ENCODE data around the gene ZBTB6.
"Not testable (repeated sequence)": the region's sequence is repeated elsewhere in the genome, so short reads cannot be mapped to it uniquely, and the experiment has no call there.

ZBTB6 gene

GRCh38 chr9:122922713-122923112, 9.6 kb upstream of the ZBTB6 start:
- DNase-seq, result no peak

- no peak for DNase-seq
Measured at GRCh38 chr9:122918310-122918709, 5.2 kb upstream of the ZBTB6 start.

GRCh38 chr9:122912671-122912963, 506 bp downstream of the ZBTB6 start:
- DNase-seq, result no peak

- DNase-seq, result not testable (repeated sequence)
Measured at GRCh38 chr9:122906122-122906521, 7.0 kb downstream of the ZBTB6 start.

GRCh38 chr9:122904823-122905710, 8.1 kb downstream of the ZBTB6 start, which contains the start of gene RC3H2:
Gene RC3H2 (minus strand): TSS chr9:122905359. CDS start chr9:122897509, 7,850 bp downstream.
- peak; percentile 98 for DNase-seq

GRCh38 chr9:122904466-122904822, 8.7 kb downstream of the ZBTB6 start:
- no peak for DNase-seq

- DNase-seq, result no peak
Measured at GRCh38 chr9:122900791-122901190, 12.3 kb downstream of the ZBTB6 start.

- no peak for DNase-seq
Measured at GRCh38 chr9:122897969-122898368, 15.2 kb downstream of the ZBTB6 start.

GRCh38 chr9:122888480-122888879, 24.6 kb downstream of the ZBTB6 start:
- DNase-seq, result no peak

- no peak for DNase-seq
Measured at GRCh38 chr9:122883125-122883524, 30.0 kb downstream of the ZBTB6 start.

- no peak for DNase-seq
Measured at GRCh38 chr9:122879443-122879842, 33.7 kb downstream of the ZBTB6 start.

- DNase-seq, result no peak
Measured at GRCh38 chr9:122875523-122875922, 37.6 kb downstream of the ZBTB6 start.

GRCh38 chr9:122867276-122867675, 45.8 kb downstream of the ZBTB6 start:
- DNase-seq, result not testable (repeated sequence)

GRCh38 chr9:122866079-122866478, 47.0 kb downstream of the ZBTB6 start:
- no peak for DNase-seq

GRCh38 chr9:122865300-122865699, 47.8 kb downstream of the ZBTB6 start:
- DNase-seq, result no peak

- no peak for DNase-seq
Measured at GRCh38 chr9:122863407-122863806, 49.7 kb downstream of the ZBTB6 start.

- no peak for DNase-seq
Measured at GRCh38 chr9:122860319-122861142, 52.6 kb downstream of the ZBTB6 start.

All from NCI-H524 treated with DMSO at 0.1 percent for 48 hours (cell line).